Measurements from ENCODE around the gene M1AP. TPM values are rescaled to one million over a fixed set of nuclear protein-coding genes. Genes with fewer than 3 reads are reported as not detected.

The M1AP gene
- total and polyA plus RNA-seq, 2 of the 4 experiments (the other 2 are of a cell fraction): 0.03 TPM; not detected in 1

- H2BK15ac ChIP-seq (ENCODE audit: low read depth, low read length): no peak overlapping the region
- no peak overlapping the region for H3K14ac ChIP-seq (replicated peaks; ENCODE audit: low read depth, low read length)
- peaks cover 13% of the 10 kb centered on the region; the same call in 1 of the 2 replicates for H3K9me1 ChIP-seq (ENCODE audit: insufficient read depth, low read length)
- ATAC-seq (ENCODE audit: low read depth): no peak
- no peaks in the 10 kb centered on the region for H3K27me3 ChIP-seq (ENCODE audit: control insufficient read depth, insufficient read depth, low read length)
- H2BK20ac ChIP-seq (ENCODE audit: low read depth, low read length): no peak overlapping the region
- no TSS peak for BruUV-seq (replicated peaks)
- in situ Hi-C loops (cut with MboI; ENCODE audit: low sequenced_read_pairs) (no loop called here), intact Hi-C loops (cut with micrococcal nuclease) (no loop called here), dilution Hi-C loops (cut with HindIII; ENCODE audit: low sequenced_read_pairs, unreplicated experiment) (no loop called here)
- peaks cover 18% of the 10 kb centered on the region for H3K36me3 ChIP-seq (ENCODE audit: control insufficient read depth, insufficient read depth, low read length)
- H3K4me3 ChIP-seq (ENCODE audit: insufficient read depth, low read depth, low read length): no peak overlapping the region
- H3K4me2 ChIP-seq (ENCODE audit: low read depth, low read length): no peak overlapping the region
- H4K91ac ChIP-seq (ENCODE audit: insufficient read depth, low read depth, low read length): no peak overlapping the region
- H3K23ac ChIP-seq (ENCODE audit: low read depth, low read length): no peak overlapping the region; the same call in 1 of the 2 replicates
- H2AK5ac ChIP-seq (ENCODE audit: low read depth, low read length): no peak overlapping the region
- no peak overlapping the region for H3K18ac ChIP-seq (ENCODE audit: low read depth, low read length)
- POLR2A ChIA-PET (ENCODE audit: unreplicated experiment): interaction anchor here (0.7 kb wide), 1 partner anchor 28 kb away, joined by 7 read pairs; no protein-coding TSS in a partner anchor
- no peak overlapping the region for H3K4ac ChIP-seq (ENCODE audit: low read depth, low read length)
- peaks cover 20 to 68% of the 10 kb centered on the region in 2 experiments for H3K79me1 ChIP-seq (ENCODE audit: low read depth in 1 of 2, low read length in 2 of 2)
- H3K4me1 ChIP-seq (ENCODE audit: control insufficient read depth, insufficient read depth, low read length): peaks cover 24% of the 10 kb centered on the region
- H2BK5ac ChIP-seq (ENCODE audit: low read depth, low read length, poor library complexity, severe bottlenecking): no peak overlapping the region
- no peak overlapping the region for H3K9ac ChIP-seq (ENCODE audit: low read depth, low read length)
- H3K56ac ChIP-seq (ENCODE audit: extremely low read depth, insufficient read depth, low read length): no peak overlapping the region
- CTCF ChIA-PET: no interaction called here
- no peak overlapping the region for H4K5ac ChIP-seq (ENCODE audit: low read depth, low read length)
- DNase-seq: no peak
- H2AK9ac ChIP-seq (replicated peaks; ENCODE audit: low read depth, low read length, poor library complexity): no peak overlapping the region
- TF ChIP-seq MAFK (IDR thresholded peaks at IDR 0.05; ENCODE audit: low read depth, low read length): no peak
- no peak for TF ChIP-seq MXI1 (IDR thresholded peaks at IDR 0.05; ENCODE audit: borderline replicate concordance, low read depth, low read length)
- TF ChIP-seq, protein P1, sequence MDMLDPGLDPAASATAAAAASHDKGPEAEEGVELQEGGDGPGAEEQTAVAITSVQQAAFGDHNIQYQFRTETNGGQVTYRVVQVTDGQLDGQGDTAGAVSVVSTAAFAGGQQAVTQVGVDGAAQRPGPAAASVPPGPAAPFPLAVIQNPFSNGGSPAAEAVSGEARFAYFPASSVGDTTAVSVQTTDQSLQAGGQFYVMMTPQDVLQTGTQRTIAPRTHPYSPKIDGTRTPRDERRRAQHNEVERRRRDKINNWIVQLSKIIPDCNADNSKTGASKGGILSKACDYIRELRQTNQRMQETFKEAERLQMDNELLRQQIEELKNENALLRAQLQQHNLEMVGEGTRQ (IDR thresholded peaks at IDR 0.05; ENCODE audit: low read depth, low read length): no peak
- TF ChIP-seq, protein P2, sequence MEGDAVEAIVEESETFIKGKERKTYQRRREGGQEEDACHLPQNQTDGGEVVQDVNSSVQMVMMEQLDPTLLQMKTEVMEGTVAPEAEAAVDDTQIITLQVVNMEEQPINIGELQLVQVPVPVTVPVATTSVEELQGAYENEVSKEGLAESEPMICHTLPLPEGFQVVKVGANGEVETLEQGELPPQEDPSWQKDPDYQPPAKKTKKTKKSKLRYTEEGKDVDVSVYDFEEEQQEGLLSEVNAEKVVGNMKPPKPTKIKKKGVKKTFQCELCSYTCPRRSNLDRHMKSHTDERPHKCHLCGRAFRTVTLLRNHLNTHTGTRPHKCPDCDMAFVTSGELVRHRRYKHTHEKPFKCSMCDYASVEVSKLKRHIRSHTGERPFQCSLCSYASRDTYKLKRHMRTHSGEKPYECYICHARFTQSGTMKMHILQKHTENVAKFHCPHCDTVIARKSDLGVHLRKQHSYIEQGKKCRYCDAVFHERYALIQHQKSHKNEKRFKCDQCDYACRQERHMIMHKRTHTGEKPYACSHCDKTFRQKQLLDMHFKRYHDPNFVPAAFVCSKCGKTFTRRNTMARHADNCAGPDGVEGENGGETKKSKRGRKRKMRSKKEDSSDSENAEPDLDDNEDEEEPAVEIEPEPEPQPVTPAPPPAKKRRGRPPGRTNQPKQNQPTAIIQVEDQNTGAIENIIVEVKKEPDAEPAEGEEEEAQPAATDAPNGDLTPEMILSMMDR (conservative IDR thresholded peaks at IDR 0.05; ENCODE audit: low read depth, low read length): no peak
- TF ChIP-seq BHLHE40 (IDR thresholded peaks at IDR 0.05; ENCODE audit: low read depth, low read length): no peak
- no peak for TF ChIP-seq RFX5 (IDR thresholded peaks at IDR 0.05; ENCODE audit: low read depth, low read length)
- TF ChIP-seq CEBPB (IDR thresholded peaks at IDR 0.05; ENCODE audit: low read depth, low read length): no peak
- TF ChIP-seq RAD21 (IDR thresholded peaks at IDR 0.05; ENCODE audit: low read length): no peak
- TF ChIP-seq RCOR1 (IDR thresholded peaks at IDR 0.05; ENCODE audit: insufficient replicate concordance, low read length): no peak
- TF ChIP-seq MAZ (IDR thresholded peaks at IDR 0.05; ENCODE audit: borderline replicate concordance, low read depth, low read length): no peak
- no peak for TF ChIP-seq SMC3 (IDR thresholded peaks at IDR 0.05; ENCODE audit: low read depth, low read length)
- TF ChIP-seq FOS (IDR thresholded peaks at IDR 0.05; ENCODE audit: low read depth, low read length): no peak
- TF ChIP-seq NFE2L2 (IDR thresholded peaks at IDR 0.05; ENCODE audit: low read depth, low read length): no peak
- no peak for TF ChIP-seq POLR2A (IDR thresholded peaks at IDR 0.05; ENCODE audit: low read depth, low read length)
- TF ChIP-seq CHD1 (IDR thresholded peaks at IDR 0.05; ENCODE audit: low read depth, low read length): no peak
- no peak overlapping the region for H3K27ac ChIP-seq (ENCODE audit: insufficient read depth, low read length)
- H2AFZ ChIP-seq (replicated peaks; ENCODE audit: low read length, poor library complexity): no peak overlapping the region
- H3K9me3 ChIP-seq (ENCODE audit: control insufficient read depth, insufficient read depth, low read length): no peaks in the 10 kb centered on the region
- no peak overlapping the region for H2BK120ac ChIP-seq (ENCODE audit: low read depth, low read length)
- no peaks in the 10 kb centered on the region; the same call in 1 of the 2 replicates for H4K20me1 ChIP-seq (ENCODE audit: insufficient read depth, low read length)
- no peak overlapping the region for H4K8ac ChIP-seq (ENCODE audit: low read depth in 2 of 2, low read length in 2 of 2)
Measured at GRCh38 chr2:74551530-74551929, 96.6 kb downstream of the M1AP start.
